VCaP (cell line): ENCODE results near the gene KLK6.

Experiments used
- H3K27ac ChIP-seq: fragments of 450-650 bp; 2 replicates; pipeline ENCODE4 v1.5.1; 2017
- TF ChIP-seq, protein P1 (sequence below): fragments of 450-650 bp; conservative IDR thresholded peaks from 2 replicates; pipeline ENCODE4 v1.5.1; 2017; ENCODE audit warnings: mild to moderate bottlenecking, moderate library complexity

The KLK6 gene

DNA sequence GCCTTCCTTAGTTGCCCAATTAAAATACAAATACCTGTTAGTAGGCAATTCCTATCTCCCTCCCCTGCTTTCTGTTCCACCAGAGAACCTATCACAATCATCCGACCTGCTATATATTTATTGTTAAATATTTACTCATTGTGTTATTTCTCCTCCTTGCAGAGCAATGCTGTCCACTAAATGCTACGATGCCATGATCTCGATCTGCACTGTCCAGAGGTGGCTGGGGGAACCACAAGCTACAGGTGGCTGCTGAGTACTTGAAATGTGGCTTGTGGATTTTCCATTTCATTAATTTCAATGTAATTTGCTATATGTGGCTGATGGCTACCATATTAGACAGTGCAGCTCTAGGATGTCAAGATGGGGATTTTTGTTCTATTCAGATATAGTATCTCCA lies 5.1 kb downstream of the KLK6 start:
- no peak overlapping the region for H3K27ac ChIP-seq
- TF ChIP-seq, protein P1, sequence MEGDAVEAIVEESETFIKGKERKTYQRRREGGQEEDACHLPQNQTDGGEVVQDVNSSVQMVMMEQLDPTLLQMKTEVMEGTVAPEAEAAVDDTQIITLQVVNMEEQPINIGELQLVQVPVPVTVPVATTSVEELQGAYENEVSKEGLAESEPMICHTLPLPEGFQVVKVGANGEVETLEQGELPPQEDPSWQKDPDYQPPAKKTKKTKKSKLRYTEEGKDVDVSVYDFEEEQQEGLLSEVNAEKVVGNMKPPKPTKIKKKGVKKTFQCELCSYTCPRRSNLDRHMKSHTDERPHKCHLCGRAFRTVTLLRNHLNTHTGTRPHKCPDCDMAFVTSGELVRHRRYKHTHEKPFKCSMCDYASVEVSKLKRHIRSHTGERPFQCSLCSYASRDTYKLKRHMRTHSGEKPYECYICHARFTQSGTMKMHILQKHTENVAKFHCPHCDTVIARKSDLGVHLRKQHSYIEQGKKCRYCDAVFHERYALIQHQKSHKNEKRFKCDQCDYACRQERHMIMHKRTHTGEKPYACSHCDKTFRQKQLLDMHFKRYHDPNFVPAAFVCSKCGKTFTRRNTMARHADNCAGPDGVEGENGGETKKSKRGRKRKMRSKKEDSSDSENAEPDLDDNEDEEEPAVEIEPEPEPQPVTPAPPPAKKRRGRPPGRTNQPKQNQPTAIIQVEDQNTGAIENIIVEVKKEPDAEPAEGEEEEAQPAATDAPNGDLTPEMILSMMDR = no peak

DNA sequence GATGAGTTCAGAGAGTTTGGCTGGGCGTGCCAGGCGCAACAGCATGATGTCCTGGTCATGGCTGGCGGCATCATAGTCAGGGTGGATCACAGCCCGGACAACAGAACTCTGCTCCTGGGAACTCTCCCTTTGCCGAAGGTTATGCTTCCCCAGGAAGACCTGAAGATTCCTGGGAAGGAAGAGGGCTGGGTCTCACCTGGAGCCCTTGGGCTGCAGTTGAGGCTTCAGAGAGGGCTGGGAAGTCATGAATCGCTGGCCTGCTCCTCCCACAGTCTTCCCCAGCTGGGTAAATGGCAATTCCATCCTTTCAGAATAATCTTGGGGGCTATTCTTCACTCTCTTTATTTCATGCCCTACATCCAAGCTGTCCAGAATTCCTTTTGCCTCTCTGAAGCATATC lies 6.0 kb downstream of the KLK6 start:
- H3K27ac ChIP-seq = no peak overlapping the region
- TF ChIP-seq, protein P1 = no peak

DNA sequence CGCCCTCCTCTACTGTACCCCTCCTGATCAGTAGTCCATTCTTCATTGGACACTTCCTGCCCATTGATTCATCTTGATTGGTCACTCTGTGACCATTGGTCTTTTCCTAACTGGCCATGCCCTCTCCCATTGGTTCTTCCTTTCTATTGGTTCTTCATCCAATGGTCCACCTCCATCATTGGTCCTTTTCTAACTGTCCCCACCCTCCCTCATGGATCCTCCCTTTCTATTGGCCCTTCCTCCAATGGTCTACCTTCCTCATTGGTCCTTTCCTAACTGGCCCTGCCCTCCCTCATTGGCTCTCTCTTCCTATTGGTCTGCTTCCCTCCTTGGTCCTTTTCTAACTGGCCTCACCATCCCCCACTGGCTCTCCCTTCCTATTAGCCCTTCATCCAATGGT lies 7.1 kb downstream of the KLK6 start:
- no peak overlapping the region for H3K27ac ChIP-seq
- TF ChIP-seq, protein P1 = no peak

DNA sequence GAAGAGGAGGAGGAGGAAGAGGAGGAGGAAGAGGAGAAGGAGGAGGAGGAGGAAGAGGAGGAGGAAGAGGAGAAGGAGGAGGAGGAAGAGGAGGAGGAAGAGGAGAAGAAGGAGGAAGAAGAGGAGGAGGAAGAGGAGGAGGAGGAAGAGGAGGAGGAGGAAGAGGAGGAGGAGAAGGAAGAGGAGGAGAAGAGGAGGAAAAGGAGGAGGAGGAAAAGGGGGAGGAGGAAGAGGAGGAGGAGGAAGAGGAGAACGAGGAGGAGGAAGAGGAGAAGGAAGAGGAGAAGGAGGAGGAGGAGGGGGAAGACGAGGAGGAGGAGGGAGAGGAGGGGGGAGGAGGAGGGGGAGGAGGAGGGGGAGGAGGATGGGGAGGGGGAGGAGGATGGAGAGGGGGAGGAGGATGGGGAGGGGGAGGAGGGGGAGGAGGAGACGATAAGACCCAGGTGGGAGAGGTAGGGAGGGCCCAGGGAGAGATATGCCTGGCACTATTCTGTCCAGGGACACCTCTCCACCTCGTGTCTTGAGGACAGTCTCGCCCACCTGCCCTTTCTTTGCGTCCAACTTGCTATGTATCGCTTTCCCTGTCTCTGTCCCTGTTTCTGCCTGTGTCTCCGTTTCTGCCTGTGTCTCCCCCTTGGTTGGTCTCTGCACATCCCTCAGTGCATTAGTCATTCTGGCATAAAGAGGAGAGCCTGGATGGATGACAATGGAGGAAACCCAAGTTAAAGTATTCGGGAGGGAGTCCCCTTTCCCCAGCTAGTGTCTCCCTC lies 9.5 kb downstream of the KLK6 start:
- TF ChIP-seq, protein P1 = no peak
- no peak overlapping the region for H3K27ac ChIP-seq

DNA sequence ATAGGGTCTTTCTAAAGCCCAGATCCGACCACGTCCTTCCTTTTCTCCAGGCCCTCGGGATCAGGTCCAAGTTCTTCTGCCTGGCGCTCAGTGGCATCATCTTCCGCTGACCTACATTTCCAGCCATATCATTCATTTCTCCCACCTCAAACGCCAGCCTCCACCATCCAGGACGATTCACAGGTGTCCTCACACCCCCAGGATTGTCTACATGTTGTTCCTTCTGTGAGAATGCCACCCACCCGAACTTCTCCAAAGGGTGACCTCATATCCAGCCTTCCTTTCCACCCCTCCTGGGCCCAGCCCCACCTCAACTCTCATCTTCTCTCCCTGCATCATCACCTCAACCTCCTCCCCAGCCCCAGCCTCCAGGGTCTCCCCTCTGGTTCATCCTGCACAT lies 11.8 kb downstream of the KLK6 start:
- H3K27ac ChIP-seq = no peak overlapping the region
- TF ChIP-seq, protein P1 = no peak

DNA sequence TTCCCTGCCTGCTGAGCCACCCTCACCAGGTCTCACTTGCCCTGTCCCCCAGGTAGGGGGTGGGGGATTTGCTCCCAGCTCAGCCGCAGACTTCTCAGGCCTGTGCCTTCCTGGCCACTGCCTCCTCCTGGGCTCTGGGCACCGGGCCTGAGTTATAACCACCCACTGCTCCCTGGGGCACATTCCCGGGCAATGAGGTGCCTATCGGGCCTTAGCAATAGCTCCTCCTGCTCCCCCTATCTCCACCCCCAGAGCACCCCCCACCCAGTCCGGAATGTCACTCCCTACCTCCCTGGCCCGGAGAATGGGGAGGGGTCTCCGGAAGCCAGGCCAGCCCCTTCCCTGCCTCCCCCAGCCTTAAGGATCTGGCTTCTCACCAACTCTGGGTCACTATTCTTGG lies 16.5 kb downstream of the KLK6 start, which contains the start of gene KLK5:
Gene KLK5, minus strand, starts transcription at position 129 of the 400 bp plus-strand sequence. CDS start 381 bp downstream, outside the sequence.
- no peak within 1 kb of the TSS for H3K27ac ChIP-seq
- TF ChIP-seq, protein P1 = no peak

DNA sequence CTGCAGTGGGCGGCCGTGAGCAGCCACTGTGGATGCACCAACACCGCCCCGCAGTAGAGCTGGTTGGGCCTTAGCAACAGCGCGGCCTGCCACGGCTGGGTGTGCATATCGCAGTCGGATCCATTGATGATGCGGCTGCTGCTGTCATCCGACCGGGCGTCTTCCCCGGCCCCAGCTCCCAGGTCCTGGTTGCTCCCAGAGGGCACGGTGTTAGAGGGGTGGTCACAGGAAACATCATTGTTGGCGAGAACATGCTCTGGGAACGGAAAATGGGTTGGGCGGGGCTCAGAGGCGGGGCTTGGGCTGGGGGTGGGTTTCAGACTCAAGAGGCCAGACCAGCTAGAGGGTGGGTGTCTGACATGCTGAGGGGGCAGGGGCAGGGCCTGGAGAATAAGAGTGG lies 19.5 kb downstream of the KLK6 start:
- TF ChIP-seq, protein P1 = no peak
- H3K27ac ChIP-seq = no peak overlapping the region
